ENCODE measurements around the gene PRKACB. TPM values are rescaled to one million over a fixed set of nuclear protein-coding genes. Genes with fewer than 3 reads are reported as not detected.
A peak's percentile ranks its signal among the peaks of the same experiment; 100 is the strongest.

The PRKACB gene
- total RNA-seq, 1 experiment from 2014 or later = 135 TPM

- RAD21 ChIA-PET (ENCODE audit: low non-redundant PET in 1 of 2, low total read pairs in 2 of 2, uncharacterized antibody in 2 of 2, unreplicated experiment in 2 of 2) = no interaction called here
Measured at GRCh38 chr1:84282780-84283333, 138.8 kb downstream of the PRKACB start.

More at GRCh38 chr1:84282780-84283333, 138.8 kb downstream of the PRKACB start:
- Histone ChIP-seq H2AFZ (ENCODE audit: low read depth, low read length, poor library complexity, severe bottlenecking) (peak overlapping the region; percentile 42), H3K4me1 (ENCODE audit: control insufficient read depth in 1 of 2, insufficient read depth in 2 of 2, low read length in 2 of 2) (peaks cover 0 to 3% of the 10 kb centered on the region in 2 experiments; a peak in 2 of 4 replicates), H3K4me2 (ENCODE audit: low read length) (no peak overlapping the region), H3K79me2 (ENCODE audit: insufficient read depth, low read length) (no peaks in the 10 kb centered on the region), H3K27me3 (ENCODE audit: insufficient read depth, low read length) (no peaks in the 10 kb centered on the region), H4K20me1 (ENCODE audit: insufficient read depth) (no peaks in the 10 kb centered on the region), H3K9me2 (ENCODE audit: insufficient read depth) (no peaks in the 10 kb centered on the region), H3K9ac (ENCODE audit: low read length) (no peak overlapping the region), H3K27ac (ENCODE audit: low read depth, low read length) (no peak overlapping the region), H3K9me3 (ENCODE audit: control insufficient read depth in 1 of 2, insufficient read depth in 1 of 2, low read depth in 1 of 2, low read length in 2 of 2) (no peaks in the 10 kb centered on the region), H3K36me3 (ENCODE audit: control insufficient read depth in 1 of 2, insufficient read depth in 2 of 2, low read length in 2 of 2) (no peaks in the 10 kb centered on the region), H3K4me3 (replicated peaks in 1 of 2; ENCODE audit: low read depth in 1 of 2, low read length in 2 of 2) (no peak overlapping the region)
- no peak for ATAC-seq
- ChIA-PET CTCF (no interaction called here), POLR2A (no interaction called here)
- TF ChIP-seq CEBPB (IDR thresholded peaks at IDR 0.05; ENCODE audit: low read depth) = no peak
- TF ChIP-seq POLR2AphosphoS5 (IDR thresholded peaks at IDR 0.05; ENCODE audit: low read depth, low read length) = no peak
- TF ChIP-seq EZH2phosphoT487 (IDR thresholded peaks at IDR 0.05; ENCODE audit: borderline replicate concordance) = no peak
- no peak for TF ChIP-seq EGR1 (IDR thresholded peaks at IDR 0.05; ENCODE audit: low read depth)
- no peak for TF ChIP-seq EZH2 (IDR thresholded peaks at IDR 0.05)
- TF ChIP-seq YY1 (IDR thresholded peaks at IDR 0.05; ENCODE audit: extremely low read depth, insufficient replicate concordance, low read depth, low read length) = no peak
- no peak for TF ChIP-seq POLR2A (IDR thresholded peaks at IDR 0.05; ENCODE audit: borderline replicate concordance, extremely low read depth, insufficient read depth, insufficient read length)
- TF ChIP-seq ZBTB33 (IDR thresholded peaks at IDR 0.05; ENCODE audit: extremely low read depth, insufficient replicate concordance, low read length) = no peak
- TF ChIP-seq CTCF (IDR thresholded peaks at IDR 0.05 in 2 of 3, conservative IDR thresholded peaks at IDR 0.05 in 1 of 3; ENCODE audit: borderline replicate concordance in 1 of 3, insufficient read depth in 1 of 3, low read depth in 2 of 3, low read length in 2 of 3) = no peak
- TF ChIP-seq REST (IDR thresholded peaks at IDR 0.05; ENCODE audit: low read depth) = no peak
- TF ChIP-seq CBX3 (IDR thresholded peaks at IDR 0.05; ENCODE audit: low read depth) = no peak
- no peak for TF ChIP-seq RAD21 (IDR thresholded peaks at IDR 0.05; ENCODE audit: low read depth)
- no peak for TF ChIP-seq TCF7L2 (IDR thresholded peaks at IDR 0.05; ENCODE audit: borderline replicate concordance, extremely low read depth, insufficient read depth, insufficient read length)
- no peak for TF ChIP-seq ZNF274 (IDR thresholded peaks at IDR 0.05; ENCODE audit: low read depth, low read length)
- TF ChIP-seq ELF1 (IDR thresholded peaks at IDR 0.05; ENCODE audit: borderline replicate concordance, low read depth) = no peak
- no peak for TF ChIP-seq SIN3A (IDR thresholded peaks at IDR 0.05; ENCODE audit: low read depth)
- no TSS peak for BruUV-seq (replicated peaks)
- no peak for DNase-seq (ENCODE audit: low read depth, low spot score)
- intact Hi-C loops (cut with micrococcal nuclease) = no loop called here

Data from HCT116 (cell line).